ENCODE results near the gene FOLR3.
"Not testable (repeated sequence)": the region's sequence is repeated elsewhere in the genome, so short reads cannot be mapped to it uniquely, and the experiment has no call there.

The FOLR3 gene

DNA sequence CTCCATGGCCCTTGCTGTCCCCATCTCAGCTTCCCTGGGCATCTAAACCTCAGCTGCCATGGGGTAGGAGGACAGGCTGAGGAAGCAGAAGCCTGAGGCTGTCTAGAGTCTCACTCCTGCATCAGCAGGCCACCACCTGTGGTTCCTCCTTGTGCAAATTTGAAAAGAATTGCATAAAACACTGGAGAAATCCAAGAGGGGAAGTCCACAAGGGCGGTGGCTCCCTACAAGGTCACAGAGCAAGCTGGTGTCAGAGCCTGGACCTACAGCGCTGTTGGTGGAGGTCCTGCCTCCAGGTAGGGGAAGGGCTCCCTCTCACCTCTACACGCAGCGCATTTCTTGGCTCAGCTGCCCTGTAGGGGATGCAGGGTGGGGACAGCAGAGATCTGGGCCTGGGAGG is at the start of gene FOLR3:
FOLR3 (plus strand) TSS at position 253 of the 400 bp plus-strand sequence. CDS start 228 bp downstream, outside the sequence.
- not testable (repeated sequence) for DNase-seq (ENCODE audit: insufficient read length, low spot score); FAIRE-seq

DNA sequence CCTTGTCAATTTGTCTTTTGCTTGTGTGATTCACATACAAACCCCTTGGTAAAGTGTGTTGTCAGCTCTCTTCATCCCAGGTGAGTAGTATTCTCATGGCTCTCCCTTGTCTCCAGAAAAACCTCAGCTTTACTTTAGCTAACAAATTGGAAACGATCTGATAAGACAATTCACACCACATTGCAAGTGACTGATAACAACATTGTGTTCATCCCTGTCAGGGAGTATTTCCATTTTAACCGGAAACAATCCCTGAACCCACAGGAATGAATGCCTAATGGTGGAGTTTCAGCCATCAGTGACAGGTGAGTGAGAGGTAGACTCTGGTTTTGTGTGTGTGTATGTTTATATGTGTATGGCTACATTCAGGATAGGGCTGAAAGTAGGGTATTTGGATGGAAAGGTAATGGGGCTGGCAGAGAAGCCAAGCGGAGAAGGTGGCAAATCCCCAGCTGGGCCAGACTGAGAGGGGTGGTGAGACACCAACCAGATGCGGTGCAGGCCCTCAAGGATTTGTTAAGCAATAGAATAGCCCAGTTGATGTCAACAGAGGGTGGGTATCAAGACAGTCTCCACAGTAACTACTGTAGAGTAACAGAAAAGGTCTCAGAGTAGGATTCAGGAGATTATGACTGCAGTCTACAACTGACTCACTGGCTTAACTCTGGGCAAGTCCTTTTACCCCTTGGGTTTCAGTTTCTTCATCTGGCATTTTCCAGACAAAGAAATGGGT is 47.3 kb upstream of the FOLR3 start:
- DNase-seq (ENCODE audit: insufficient read length, low spot score) (no peak), FAIRE-seq (no peak)
- TF ChIP-seq, protein P1, sequence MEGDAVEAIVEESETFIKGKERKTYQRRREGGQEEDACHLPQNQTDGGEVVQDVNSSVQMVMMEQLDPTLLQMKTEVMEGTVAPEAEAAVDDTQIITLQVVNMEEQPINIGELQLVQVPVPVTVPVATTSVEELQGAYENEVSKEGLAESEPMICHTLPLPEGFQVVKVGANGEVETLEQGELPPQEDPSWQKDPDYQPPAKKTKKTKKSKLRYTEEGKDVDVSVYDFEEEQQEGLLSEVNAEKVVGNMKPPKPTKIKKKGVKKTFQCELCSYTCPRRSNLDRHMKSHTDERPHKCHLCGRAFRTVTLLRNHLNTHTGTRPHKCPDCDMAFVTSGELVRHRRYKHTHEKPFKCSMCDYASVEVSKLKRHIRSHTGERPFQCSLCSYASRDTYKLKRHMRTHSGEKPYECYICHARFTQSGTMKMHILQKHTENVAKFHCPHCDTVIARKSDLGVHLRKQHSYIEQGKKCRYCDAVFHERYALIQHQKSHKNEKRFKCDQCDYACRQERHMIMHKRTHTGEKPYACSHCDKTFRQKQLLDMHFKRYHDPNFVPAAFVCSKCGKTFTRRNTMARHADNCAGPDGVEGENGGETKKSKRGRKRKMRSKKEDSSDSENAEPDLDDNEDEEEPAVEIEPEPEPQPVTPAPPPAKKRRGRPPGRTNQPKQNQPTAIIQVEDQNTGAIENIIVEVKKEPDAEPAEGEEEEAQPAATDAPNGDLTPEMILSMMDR (IDR thresholded peaks at IDR 0.05; ENCODE audit: insufficient read depth, missing control alignments): no peak

DNA sequence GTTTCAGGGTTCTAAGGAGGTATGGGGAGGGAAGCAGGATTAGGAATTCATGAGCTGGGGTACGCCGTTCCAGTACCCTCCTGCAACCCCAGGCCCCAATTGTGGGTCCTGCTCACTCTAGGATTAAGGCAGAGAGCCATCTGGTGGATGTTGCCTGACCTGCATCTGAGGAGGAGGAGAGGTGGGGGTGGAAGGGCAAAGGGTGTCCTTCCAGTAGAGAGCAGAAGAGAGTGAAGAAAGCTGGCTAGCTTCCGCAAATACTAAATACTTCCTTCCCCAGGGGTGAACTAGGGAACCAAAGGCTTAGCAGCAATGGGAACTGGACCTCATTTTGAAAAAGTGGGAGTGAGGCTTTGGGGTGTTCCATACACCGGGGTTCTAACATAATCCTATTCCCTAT is 44.2 kb upstream of the FOLR3 start:
- DNase-seq (ENCODE audit: insufficient read length, low spot score) (peak; percentile 68), FAIRE-seq (no peak)
- TF ChIP-seq, protein P1 (IDR thresholded peaks at IDR 0.05; ENCODE audit: insufficient read depth, missing control alignments): peak; percentile 80

DNA sequence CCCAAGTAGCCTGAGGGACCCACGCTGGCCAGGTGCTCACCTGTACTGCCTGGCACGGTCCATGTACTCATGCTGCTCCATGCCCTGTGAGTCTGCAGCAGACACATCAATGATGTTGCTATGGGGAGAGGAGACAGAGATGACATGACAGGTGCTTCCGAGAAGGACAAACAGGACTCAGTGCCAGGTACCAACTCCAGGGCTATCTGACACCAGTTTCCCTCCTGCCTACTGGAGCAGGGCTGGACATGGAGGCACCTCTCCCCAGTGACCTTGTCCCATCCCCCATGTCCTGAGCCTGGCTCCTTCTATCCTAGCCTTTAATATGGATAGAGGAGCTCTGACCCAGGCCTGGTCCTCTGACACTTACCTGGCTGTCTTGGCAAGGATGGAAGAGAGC is 36.8 kb upstream of the FOLR3 start:
- FAIRE-seq (no peak), DNase-seq (ENCODE audit: insufficient read length, low spot score) (no peak)
- TF ChIP-seq, protein P1 (IDR thresholded peaks at IDR 0.05; ENCODE audit: insufficient read depth, missing control alignments): no peak

DNA sequence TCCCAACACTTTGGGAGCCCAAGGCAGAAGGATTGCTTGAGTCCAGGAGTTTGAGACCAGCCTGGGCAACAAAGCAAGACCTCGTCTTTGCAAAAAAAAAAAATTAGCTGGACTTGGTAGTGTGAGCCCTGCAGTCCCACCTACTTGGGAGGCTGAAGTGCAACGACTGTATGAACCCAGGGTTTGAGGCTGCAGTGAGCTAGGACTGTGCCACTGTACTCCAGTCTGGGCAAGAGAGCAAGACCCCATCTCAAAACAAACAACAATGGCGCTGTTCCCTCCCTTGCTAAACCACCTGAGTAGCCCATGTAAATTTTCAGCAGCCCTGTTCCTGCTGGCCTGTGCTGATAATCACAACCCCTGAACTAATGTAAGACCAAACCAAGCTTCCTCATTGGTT is 35.5 kb upstream of the FOLR3 start:
- TF ChIP-seq, protein P1 (IDR thresholded peaks at IDR 0.05; ENCODE audit: insufficient read depth, missing control alignments): no peak
- DNase-seq (ENCODE audit: insufficient read length, low spot score) (no peak), FAIRE-seq (no peak)

GRCh38 chr11:72100462-72100861 is 35.1 kb upstream of the FOLR3 start:
- TF ChIP-seq, protein P1 (IDR thresholded peaks at IDR 0.05; ENCODE audit: insufficient read depth, missing control alignments): no peak
- no peak for FAIRE-seq

GRCh38 chr11:72102162-72102561 is 33.4 kb upstream of the FOLR3 start:
- FAIRE-seq (no peak), DNase-seq (ENCODE audit: insufficient read length, low spot score) (no peak)
- TF ChIP-seq, protein P1 (IDR thresholded peaks at IDR 0.05; ENCODE audit: insufficient read depth, missing control alignments): no peak

More at GRCh38 chr11:72100462-72100861, 35.1 kb upstream of the FOLR3 start:
- no peak for DNase-seq (ENCODE audit: insufficient read length, low spot score)
